Gastrocnemius medialis (tissue), 4 donors: ENCODE results near the gene RFT1. TPM values are rescaled to one million over a fixed set of nuclear protein-coding genes. Genes with fewer than 3 reads are reported as not detected.

ENCODE experiments used
- ATAC-seq, 2 donors: fragments of 150-250 bp; one replicate each; pipeline ENCODE4 v1.9.1; 2016
- DNase-seq, 2 donors: peaks; one replicate each; pipeline ENCODE4 v3.0.0-alpha.2; 2019
- H3K27ac ChIP-seq, 4 donors: fragments of 200-600 bp; sonication (generic); 1 replicate in 1 of 4; 2 replicates in 3 of 4; pipeline ENCODE4 v1.5.1; 2016 to 2018; ENCODE audit warnings: mild to moderate bottlenecking in 2 of 4, moderate library complexity in 1 of 4
- H3K27me3 ChIP-seq, 3 donors: fragments of 200-600 bp; sonication (generic) in 2 of 3; 1 replicate in 1 of 3; 2 replicates in 2 of 3; pipeline versions ENCODE4 v1.5.1 to v1.6.0; 2016 to 2019; ENCODE audit warnings: mild to moderate bottlenecking in 1 of 3, moderate library complexity in 1 of 3
- H3K36me3 ChIP-seq, 2 donors: fragments of 200-600 bp; sonication (generic) in 1 of 2; one replicate each; pipeline ENCODE4 v1.5.1; 2017 to 2018
- H3K4me1 ChIP-seq, 2 donors: fragments of 200-600 bp; sonication (generic) in 1 of 2; one replicate each; pipeline ENCODE4 v1.5.1; 2016 to 2017; ENCODE audit warnings: mild to moderate bottlenecking in 2 of 2
- H3K4me3 ChIP-seq, 4 donors: fragments of 200-600 bp; sonication (generic) in 3 of 4; 1 replicate in 1 of 4; 2 replicates in 3 of 4; pipeline ENCODE4 v1.5.1; 2016 to 2019; ENCODE audit warnings: mild to moderate bottlenecking in 2 of 4
- H3K9me3 ChIP-seq, 3 donors: fragments of 200-600 bp; sonication (generic) in 2 of 3; 1 replicate in 1 of 3; 2 replicates in 2 of 3; pipeline ENCODE4 v1.5.1; 2016 to 2019
- POLR2A ChIP-seq, 2 donors: fragments of 450-650 bp; IDR thresholded peaks; one replicate each; pipeline ENCODE4 v1.6.1; 2017; ENCODE audit warnings: antibody characterized with exemption in 2 of 2, mild to moderate bottlenecking in 2 of 2, moderate library complexity in 2 of 2
- in situ Hi-C, 4 donors: fragments of 200-750 bp; cut with MboI; loops; one replicate each; pipeline versions ENCODE4 v1.15.0 to v1.8.0; 2017; ENCODE audit warnings: low sequenced_read_pairs in 4 of 4
- intact Hi-C: fragments of 100-400 bp; cut with DNase I; formaldehyde crosslinking; loops from one replicate; pipeline ENCODE4 v1.15.1; 2023; ENCODE audit warnings: low total_unique reads
- total RNA-seq, 4 donors: library from RNA; depleted of rRNA; stranded (reverse); fragments of >200 nt; gene quantifications; one replicate each; pipeline versions ENCODE4 v1.1.0 to v1.2.3, GENCODE V29; 2016
- TF ChIP-seq, protein P1 (sequence below), 5 experiments: fragments of 450-650 bp in 3 of 5; fragments of 200-600 bp in 2 of 5; sonication (generic) in 2 of 5; IDR thresholded peaks in 4 of 5; conservative IDR thresholded peaks in 1 of 5; 1 replicate in 4 of 5; 2 replicates in 1 of 5; pipeline ENCODE4 v1.5.1; 2016 to 2019; ENCODE audit warnings: antibody characterized with exemption in 5 of 5, mild to moderate bottlenecking in 3 of 5, moderate library complexity in 3 of 5

RFT1 gene
- total RNA-seq, 4 donors from 2014 or later: 2.5 to 5.7 (median 5.2) TPM

DNA sequence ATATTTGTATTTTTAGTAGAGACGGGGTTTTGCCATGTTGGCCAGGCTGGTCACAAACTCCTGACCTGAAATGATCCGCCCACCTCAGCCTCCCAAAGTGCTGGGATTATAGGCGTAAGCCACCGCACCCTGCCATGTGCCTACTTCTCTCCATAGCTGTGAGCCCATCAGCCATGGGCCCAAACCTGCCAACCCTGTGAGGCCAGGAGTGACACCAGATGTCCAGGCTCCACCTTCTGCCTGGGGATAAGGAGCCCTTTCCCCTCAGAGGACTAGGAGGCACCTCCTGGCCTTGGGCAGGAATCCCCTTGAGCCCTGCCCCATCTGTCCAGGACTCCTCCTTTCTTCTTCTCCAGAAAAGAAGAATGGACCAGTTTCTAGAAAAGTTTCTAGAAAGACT, 14.2 kb upstream of the RFT1 start:
- peaks cover 6 to 17% of the 10 kb centered on the region in 2 donors for H3K4me1 ChIP-seq
- DNase-seq: no peak
- intact Hi-C loops (no loop called here), in situ Hi-C loops (no loop called here)
- H3K27ac ChIP-seq: no peak overlapping the region
- H3K27me3 ChIP-seq: no peaks in the 10 kb centered on the region
- ATAC-seq: no peak
- H3K36me3 ChIP-seq: no peaks in the 10 kb centered on the region
- no peaks in the 10 kb centered on the region for H3K9me3 ChIP-seq
- TF ChIP-seq, protein P1, sequence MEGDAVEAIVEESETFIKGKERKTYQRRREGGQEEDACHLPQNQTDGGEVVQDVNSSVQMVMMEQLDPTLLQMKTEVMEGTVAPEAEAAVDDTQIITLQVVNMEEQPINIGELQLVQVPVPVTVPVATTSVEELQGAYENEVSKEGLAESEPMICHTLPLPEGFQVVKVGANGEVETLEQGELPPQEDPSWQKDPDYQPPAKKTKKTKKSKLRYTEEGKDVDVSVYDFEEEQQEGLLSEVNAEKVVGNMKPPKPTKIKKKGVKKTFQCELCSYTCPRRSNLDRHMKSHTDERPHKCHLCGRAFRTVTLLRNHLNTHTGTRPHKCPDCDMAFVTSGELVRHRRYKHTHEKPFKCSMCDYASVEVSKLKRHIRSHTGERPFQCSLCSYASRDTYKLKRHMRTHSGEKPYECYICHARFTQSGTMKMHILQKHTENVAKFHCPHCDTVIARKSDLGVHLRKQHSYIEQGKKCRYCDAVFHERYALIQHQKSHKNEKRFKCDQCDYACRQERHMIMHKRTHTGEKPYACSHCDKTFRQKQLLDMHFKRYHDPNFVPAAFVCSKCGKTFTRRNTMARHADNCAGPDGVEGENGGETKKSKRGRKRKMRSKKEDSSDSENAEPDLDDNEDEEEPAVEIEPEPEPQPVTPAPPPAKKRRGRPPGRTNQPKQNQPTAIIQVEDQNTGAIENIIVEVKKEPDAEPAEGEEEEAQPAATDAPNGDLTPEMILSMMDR (IDR thresholded peaks at IDR 0.05 in 4 of 5, conservative IDR thresholded peaks at IDR 0.05 in 1 of 5): no peak
- TF ChIP-seq POLR2A (IDR thresholded peaks at IDR 0.05): no peak
- H3K4me3 ChIP-seq: no peak overlapping the region

DNA sequence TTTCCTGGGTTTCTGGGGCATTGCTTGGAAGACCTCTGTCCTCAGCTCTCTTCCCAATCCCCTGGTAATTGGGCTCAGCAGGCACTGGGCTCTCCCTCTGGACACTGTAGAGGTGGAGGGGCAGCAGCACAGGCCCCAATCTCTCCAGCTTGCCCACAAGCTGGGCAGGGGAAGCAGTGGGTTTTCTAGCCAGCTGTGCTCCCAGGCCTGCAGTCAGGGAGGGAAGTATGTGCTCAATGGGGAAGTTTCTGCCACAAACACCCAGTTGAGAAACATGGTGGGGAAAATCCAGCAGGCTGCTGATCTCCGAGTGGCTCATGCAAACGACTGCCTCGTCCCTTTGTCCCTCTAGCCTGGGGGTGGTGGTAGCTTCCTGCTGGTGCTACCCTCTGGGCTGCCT, 12.8 kb upstream of the RFT1 start:
- Histone ChIP-seq H3K27me3 (no peaks in the 10 kb centered on the region), H3K36me3 (no peaks in the 10 kb centered on the region), H3K4me1 (peaks cover 1 to 13% of the 10 kb centered on the region in 2 donors), H3K27ac (no peak overlapping the region), H3K9me3 (no peaks in the 10 kb centered on the region), H3K4me3 (no peak overlapping the region)
- ATAC-seq: no peak
- intact Hi-C loops (no loop called here), in situ Hi-C loops (no loop called here)
- TF ChIP-seq, protein P1 (IDR thresholded peaks at IDR 0.05 in 4 of 5, conservative IDR thresholded peaks at IDR 0.05 in 1 of 5): no peak
- no peak for TF ChIP-seq POLR2A (IDR thresholded peaks at IDR 0.05)
- no peak for DNase-seq

DNA sequence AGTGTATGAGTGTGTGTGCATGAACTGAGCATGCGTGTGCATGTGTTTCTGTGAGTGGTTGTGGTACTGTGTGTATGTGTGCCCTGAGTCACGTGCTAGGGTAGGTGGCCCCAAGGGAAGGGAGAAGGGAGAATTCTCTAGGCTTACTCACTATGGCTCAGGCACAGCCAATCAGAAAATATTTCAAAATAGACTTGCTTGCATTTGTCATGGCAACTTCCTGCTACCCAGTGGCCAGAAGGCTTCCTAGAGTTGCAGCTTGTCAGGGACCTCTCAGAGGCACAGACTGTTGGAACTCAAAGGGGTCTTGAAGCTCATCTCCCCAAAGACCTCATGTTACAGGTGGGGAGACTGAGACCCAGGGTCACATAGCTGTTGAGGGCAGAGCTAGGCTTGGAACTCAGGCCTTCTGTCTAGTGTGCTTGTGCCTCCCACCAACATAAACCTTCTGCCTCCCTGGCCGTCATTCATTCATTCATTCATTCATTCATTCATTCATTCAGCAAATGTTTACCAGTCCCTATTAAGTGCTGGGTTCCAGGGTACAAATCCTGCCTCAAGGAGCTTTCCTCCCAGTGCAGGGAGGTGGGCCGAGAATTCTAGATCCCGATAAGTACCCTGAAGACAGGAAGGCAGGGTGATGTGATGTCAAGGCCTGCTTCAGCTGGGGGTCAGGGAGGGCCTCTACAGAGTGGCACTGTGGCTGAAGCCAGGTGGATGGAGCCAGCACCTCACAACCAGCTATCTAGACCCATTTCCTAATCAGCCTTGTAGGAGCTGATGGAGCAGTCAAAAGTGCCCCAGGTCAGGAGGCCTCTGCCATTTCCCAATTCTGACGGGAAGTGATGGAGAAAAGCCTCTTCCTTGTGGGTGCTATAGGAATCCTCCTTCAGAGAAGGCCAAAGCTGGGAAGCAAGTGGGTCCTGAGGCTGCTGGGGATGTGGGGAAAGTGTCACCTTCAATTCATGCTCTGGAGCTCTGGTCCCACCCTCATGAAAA, 10.9 kb upstream of the RFT1 start:
- TF ChIP-seq POLR2A (IDR thresholded peaks at IDR 0.05): no peak
- TF ChIP-seq, protein P1 (IDR thresholded peaks at IDR 0.05 in 4 of 5, conservative IDR thresholded peaks at IDR 0.05 in 1 of 5): no peak
- ATAC-seq: no peak
- Histone ChIP-seq H3K4me3 (no peak overlapping the region), H3K27ac (no peak overlapping the region), H3K36me3 (no peaks in the 10 kb centered on the region), H3K4me1 (no peaks in the 10 kb centered on the region), H3K27me3 (no peaks in the 10 kb centered on the region), H3K9me3 (no peaks in the 10 kb centered on the region)
- no peak for DNase-seq
- in situ Hi-C loops (no loop called here), intact Hi-C loops (no loop called here)

DNA sequence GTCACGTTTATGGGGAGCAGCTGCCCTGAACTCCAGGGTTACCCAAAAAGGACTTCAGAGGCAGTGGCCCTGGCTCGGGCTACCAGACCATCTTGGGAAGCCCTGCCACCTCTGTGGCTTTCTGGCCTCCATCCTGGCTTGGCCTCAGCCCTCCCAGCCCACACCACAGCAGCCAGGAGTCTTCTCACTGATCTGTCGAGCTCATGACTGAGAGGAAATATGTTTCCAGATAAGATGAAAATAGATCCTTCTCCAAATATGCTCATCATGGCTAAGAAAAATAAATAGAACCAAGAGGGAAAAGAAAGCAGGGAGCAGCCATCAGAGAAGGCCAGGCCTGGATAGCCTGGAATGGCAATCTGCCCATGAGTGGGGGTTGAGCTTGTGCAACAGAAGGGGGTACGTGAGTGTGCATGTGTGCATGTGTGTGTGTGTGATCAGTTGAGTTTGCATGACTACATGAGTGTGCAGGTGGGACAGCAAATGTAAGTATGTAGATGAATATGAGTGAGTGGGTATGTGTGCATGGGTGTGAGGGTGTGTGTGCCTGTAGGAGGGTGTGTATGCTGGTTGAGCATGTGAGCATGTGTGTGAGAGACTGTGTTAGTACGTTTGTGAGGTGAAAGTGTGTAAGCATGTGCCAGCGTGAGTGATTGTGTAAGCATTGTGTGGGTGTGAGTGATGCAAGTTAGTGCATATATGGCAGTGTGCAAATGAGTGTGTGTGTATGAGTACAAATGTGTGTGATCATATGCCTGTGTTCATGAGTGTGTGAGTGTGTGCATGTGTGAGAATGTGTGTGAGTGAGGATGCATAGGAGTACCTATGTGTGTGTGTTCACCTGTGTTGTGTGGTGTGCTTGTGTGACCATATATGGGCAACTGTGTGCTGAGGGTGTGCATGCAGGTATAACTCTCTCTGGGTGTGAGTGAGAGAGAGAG, 9.9 kb upstream of the RFT1 start:
- DNase-seq: no peak
- Histone ChIP-seq H3K4me1 (no peaks in the 10 kb centered on the region), H3K36me3 (no peaks in the 10 kb centered on the region), H3K9me3 (no peaks in the 10 kb centered on the region), H3K27ac (no peak overlapping the region), H3K4me3 (no peak overlapping the region), H3K27me3 (no peaks in the 10 kb centered on the region)
- in situ Hi-C loops (no loop called here), intact Hi-C loops (no loop called here)
- no peak for ATAC-seq
- TF ChIP-seq, protein P1 (IDR thresholded peaks at IDR 0.05 in 4 of 5, conservative IDR thresholded peaks at IDR 0.05 in 1 of 5): no peak
- no peak for TF ChIP-seq POLR2A (IDR thresholded peaks at IDR 0.05)
